NCI-H146 treated with DMSO at 0.1 percent for 48 hours (cell line): ENCODE data around the gene PTPN2.
"Not testable (repeated sequence)": the region's sequence is repeated elsewhere in the genome, so short reads cannot be mapped to it uniquely, and the experiment has no call there.

Source experiments
- DNase-seq: peaks from one replicate; lab custom pipeline; 2025; ENCODE audit not compliant: unreplicated experiment; lab: John Stamatoyannopoulos, UW

PTPN2 gene

DNA sequence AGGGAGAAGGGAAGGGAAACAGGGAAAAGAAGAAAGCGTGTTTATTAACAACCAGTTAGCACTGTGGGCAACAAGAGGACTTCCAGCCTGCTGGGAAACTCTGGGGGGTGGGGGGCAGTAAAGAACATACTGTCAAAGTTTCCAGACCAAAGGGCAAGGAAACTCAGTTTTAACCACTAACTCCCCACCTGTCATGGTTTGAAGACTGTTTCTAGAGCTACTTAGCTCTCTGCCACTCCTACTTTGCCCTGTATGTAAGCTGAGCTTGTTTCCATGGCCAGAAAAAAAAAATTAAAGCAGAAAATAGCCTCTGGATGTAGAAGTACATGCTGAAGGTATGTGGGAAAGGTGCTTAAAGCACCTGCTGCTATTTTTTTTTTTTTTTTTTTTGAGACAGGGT is 11.0 kb upstream of the PTPN2 start:
- no peak for DNase-seq

- no peak for DNase-seq
Measured at GRCh38 chr18:12891561-12891960, 7.5 kb upstream of the PTPN2 start.

DNA sequence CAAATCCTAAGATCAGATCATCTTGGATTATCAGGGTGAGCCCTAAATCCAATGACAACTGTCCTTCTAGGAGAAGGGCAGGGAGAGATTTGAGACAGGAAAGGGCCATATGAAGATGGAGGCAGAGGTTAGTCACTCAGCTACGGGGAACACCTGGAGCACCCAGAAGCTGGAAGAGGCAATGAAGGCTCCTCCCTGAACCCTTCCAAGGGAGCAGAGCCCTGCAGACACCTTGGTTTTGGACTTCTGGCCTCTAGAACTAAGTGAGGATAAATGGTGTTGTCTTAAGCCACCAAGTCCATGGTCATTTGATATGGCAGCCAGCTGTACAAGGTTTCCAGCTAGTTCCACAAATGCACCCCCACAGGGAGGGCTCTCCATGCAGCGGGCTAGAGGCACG is 6.9 kb upstream of the PTPN2 start:
- no peak for DNase-seq

GRCh38 chr18:12886498-12887126 is 2.6 kb upstream of the PTPN2 start:
- DNase-seq = no peak

GRCh38 chr18:12885500-12885899 is 1.5 kb upstream of the PTPN2 start:
- DNase-seq = no peak

- peak; percentile 62 for DNase-seq
Measured at GRCh38 chr18:12884406-12885323, 628 bp upstream of the PTPN2 start.

DNA sequence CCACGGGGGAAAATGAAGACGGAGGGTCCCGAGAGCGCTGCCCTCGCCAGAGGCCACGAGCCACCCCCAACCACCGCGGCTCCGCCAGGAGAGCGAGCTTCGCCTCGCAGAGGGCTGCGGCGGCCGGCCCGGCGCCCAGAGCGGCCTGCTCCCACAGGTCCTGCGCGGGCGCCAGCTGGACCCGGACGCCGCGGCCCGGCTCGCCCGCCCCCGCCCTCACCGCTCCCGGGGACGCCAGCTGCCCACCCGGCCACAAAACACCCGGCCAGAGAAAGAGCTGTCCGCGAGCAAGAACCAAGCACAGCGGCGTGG is 709 bp downstream of the PTPN2 start:
- DNase-seq = no peak

GRCh38 chr18:12882453-12883371 is 1.3 kb downstream of the PTPN2 start:
- no peak for DNase-seq

DNA sequence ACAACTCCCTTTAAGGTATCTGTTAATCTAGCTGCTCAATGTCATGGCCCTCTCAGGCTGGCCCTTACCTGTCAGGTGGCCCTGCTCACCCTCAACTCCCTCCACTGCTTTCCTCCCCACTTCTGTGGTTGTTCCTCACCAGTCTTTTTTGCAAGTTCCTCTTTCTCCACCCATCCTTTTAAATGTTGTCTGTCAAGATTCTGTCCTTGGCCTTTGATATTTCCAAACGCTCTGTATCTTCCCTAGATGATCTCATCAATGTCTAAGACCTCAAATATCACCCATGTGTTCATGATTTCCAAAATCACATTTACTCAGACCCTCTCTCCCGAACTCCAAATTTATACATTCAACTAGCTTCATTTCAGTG is 3.5 kb downstream of the PTPN2 start:
- no peak for DNase-seq

- no peak for DNase-seq
Measured at GRCh38 chr18:12879840-12880540, 4.0 kb downstream of the PTPN2 start.

DNA sequence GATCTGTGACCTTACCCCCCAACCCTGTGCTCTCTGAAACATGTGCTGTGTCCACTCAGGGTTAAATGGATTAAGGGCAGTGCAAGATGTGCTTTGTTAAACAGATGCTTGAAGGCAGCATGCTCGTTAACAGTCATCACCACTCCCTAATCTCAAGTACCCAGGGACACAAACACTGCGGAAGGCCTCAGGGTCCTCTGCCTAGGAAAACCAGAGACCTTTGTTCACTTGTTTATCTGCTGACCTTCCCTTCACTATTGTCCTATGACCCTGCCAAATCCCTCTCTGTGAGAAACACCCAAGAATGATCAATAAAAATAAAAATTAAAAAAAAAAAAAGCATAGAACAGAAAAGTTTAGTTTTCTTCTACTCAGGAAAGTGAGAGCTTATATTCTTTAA is 9.0 kb downstream of the PTPN2 start:
- DNase-seq = not testable (repeated sequence)

DNA sequence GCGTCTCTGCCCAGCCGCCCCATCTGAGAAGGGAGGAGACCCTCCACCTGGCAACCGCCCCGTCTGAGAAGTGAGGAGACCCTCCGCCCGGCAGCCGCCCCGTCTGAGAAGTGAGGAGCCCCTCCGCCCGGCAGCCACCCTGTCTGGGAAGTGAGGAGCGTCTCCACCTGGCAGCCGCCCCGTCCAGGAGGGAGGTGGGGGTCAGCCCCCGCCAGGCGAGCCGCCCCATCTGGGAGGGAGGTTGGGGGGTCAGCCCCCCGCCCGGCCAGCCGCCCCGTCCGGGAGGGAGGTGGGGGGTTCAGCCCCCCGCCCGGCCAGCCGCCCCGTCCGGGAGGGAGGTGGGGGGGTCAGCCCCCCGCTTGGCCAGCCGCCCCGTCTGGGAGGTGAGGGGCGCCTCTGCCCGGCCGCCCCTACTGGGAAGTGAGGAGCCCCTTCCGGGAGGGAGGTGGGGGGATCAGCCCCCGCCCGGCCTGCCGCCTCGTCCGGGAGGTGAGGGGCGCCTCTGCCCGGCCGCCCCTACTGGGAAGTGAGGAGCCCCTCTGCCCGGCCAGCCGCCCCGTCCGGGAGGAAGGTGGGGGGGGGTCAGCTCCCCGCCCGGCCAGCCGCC is 10.0 kb downstream of the PTPN2 start:
- not testable (repeated sequence) for DNase-seq

GRCh38 chr18:12872408-12872807 is 11.6 kb downstream of the PTPN2 start:
- DNase-seq = no peak

- no peak for DNase-seq
Measured at GRCh38 chr18:12868576-12868975, 15.5 kb downstream of the PTPN2 start.

DNA sequence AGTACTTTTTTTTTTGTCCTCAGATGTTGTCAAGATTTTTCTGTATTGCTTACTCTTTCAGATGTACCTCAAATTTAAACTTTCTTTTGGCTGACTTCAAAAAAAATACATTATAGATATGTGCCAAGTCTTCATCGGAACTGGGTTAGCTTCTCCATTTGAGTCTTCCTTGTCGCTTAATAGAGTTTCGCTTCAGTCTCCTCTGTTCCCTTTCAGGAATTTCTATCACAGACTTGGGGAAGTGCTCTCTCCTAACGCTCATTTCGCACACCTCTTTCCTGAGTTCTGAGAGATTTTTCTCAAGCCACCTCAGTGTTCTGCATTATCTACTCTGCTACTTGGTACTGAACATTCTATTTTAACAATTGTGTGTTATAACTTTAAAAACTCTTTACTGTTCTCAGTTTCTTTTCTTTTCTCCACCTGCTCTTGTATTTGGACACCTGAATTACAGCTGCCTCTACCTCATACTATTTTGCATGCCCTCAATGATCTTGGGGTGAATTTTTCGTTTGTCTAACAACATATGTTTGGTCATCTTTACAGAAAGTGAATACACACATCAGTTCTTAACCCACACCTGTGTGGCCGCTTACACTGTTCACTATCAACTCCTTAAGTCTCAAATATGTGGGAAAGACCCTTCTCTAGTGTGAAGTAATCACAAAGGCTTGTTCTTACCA is 16.5 kb downstream of the PTPN2 start:
- no peak for DNase-seq

DNA sequence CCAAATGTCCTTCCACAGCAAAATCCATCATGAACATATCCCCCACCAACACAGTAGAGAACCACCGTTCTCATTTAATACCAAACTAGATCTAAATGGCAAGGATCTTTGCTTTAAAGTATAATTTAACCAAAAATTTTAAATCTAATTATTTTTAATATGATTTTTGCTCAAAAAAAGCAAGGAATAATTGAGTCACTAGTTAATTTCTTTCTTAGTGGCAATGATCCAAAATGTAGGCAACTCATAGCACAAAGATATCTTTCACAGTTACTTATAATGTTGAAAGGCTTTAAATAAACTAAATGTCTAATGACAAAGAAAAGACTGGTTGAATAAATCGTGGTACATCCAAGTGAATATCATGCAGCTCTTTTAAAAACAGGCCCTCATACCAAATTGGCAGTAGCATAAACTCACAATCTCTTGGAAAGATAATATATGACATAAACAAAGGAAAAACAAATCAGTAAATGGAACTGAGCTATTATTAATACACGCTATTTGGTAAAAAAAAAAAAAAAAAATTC is 20.3 kb downstream of the PTPN2 start:
- no peak for DNase-seq

DNA sequence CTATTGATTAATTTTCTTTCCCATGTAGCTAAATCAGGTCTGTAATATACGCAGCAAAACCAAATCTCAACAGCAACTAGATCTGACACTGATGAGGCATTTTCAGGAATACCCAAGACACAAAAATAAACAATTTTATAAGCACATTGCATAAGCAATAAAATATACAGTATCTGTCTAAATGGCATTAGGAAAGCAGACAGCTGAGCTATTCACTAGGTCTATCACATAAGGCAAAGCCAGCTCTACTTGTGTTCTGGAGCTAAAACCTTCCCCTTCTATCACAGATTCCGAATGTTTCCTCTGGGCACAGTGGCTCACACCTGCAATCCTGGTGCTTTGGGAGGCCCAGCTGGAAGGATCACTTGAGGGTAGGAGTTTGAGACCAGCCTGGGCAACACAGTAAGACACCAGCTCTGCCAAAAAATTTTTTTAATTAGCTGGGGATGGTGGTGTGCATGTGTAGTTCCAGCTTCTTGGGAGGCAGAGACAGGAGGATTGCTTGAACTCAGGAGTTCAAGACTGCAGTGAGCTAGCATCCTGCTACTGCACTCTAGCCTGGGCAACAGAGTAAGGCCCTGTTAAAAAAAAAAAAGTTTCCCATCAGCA is 21.1 kb downstream of the PTPN2 start:
- DNase-seq = no peak

- no peak for DNase-seq
Measured at GRCh38 chr18:12862467-12862866, 21.6 kb downstream of the PTPN2 start.

DNA sequence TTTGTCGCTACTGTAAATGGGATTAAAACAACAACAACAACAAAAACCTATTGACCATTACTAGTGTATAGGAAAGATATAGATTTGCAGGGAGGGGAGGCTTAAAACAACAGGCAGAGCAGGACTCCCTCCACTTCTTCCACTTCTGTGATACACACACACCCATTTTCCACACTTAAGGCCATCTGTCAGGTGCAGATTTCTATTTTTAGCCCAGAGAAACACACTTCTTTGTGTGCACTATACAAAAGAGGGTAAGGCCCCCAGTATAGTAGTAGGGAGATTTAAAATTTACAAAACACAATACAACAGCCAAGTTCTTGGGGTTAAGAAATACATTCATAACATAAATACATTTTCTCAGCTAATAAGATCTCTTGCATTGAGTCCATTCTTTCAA is 22.4 kb downstream of the PTPN2 start:
- no peak for DNase-seq
